Ascending aorta (tissue), 2 donors: ENCODE data around the gene ARL6IP4. TPM values are rescaled to one million over a fixed set of nuclear protein-coding genes. Genes with fewer than 3 reads are reported as not detected.

ENCODE experiments used
- DNase-seq, 2 donors: peaks; one replicate each; pipeline ENCODE4 v3.0.0-alpha.2; 2019; ENCODE audit warnings: low spot score in 2 of 2
- H3K27ac ChIP-seq, 2 donors: fragments of 200-600 bp; sonication (generic); one replicate each; pipeline ENCODE4 v1.5.1; 2016 to 2017; ENCODE audit warnings: mild to moderate bottlenecking in 1 of 2
- H3K27me3 ChIP-seq: fragments of 200-600 bp; sonication (generic); one replicate; pipeline ENCODE4 v1.5.1; 2017
- H3K36me3 ChIP-seq, 2 donors: fragments of 200-600 bp; sonication (generic); one replicate each; pipeline ENCODE4 v1.5.1; 2016
- H3K4me1 ChIP-seq, 2 donors: fragments of 200-600 bp; sonication (generic); one replicate each; pipeline ENCODE4 v1.5.1; 2016 to 2017; ENCODE audit warnings: mild to moderate bottlenecking in 1 of 2
- H3K4me3 ChIP-seq, 2 donors: fragments of 200-600 bp; sonication (generic); one replicate each; pipeline ENCODE4 v1.5.1; 2016 to 2017; ENCODE audit warnings: mild to moderate bottlenecking in 1 of 2
- H3K9me3 ChIP-seq, 2 donors: fragments of 200-600 bp; sonication (generic); one replicate each; pipeline ENCODE4 v1.5.1; 2016
- CTCF ChIP-seq, 3 experiments: fragments of 200-600 bp in 2 of 3; fragments of 450-650 bp in 1 of 3; sonication (generic) in 2 of 3; IDR thresholded peaks; one replicate each; pipeline ENCODE4 v1.5.1; 2016 to 2019; ENCODE audit warnings: antibody characterized with exemption in 3 of 3, mild to moderate bottlenecking in 1 of 3, moderate library complexity in 1 of 3
- intact Hi-C: fragments of 100-400 bp; cut with DNase I; formaldehyde crosslinking; loops from one replicate; pipeline ENCODE4 v1.15.1; 2023
- total RNA-seq: library from RNA; depleted of rRNA; stranded (reverse); fragments of >200 nt; gene quantifications from one replicate; pipeline ENCODE4 v1.1.0, GENCODE V29; 2016

ARL6IP4 gene
- total RNA-seq, 1 donor from 2014 or later: 197 TPM

GRCh38 chr12:122991623-122992275, 11.3 kb downstream of the ARL6IP4 start:
- H3K4me1 ChIP-seq: no peaks in the 10 kb centered on the region
- no peaks in the 10 kb centered on the region for H3K9me3 ChIP-seq
- TF ChIP-seq CTCF (IDR thresholded peaks at IDR 0.05): no peak
- no peak overlapping the region for H3K27ac ChIP-seq
- H3K36me3 ChIP-seq: peaks cover 18 to 19% of the 10 kb centered on the region in 2 donors
- no peak overlapping the region for H3K4me3 ChIP-seq
- H3K27me3 ChIP-seq: no peaks in the 10 kb centered on the region
- DNase-seq: no peak
- intact Hi-C loops: no loop called here

- no peak for DNase-seq
- no peaks in the 10 kb centered on the region for H3K9me3 ChIP-seq
- H3K27me3 ChIP-seq: no peaks in the 10 kb centered on the region
- intact Hi-C loops: no loop called here
- no peaks in the 10 kb centered on the region for H3K4me1 ChIP-seq
- no peak overlapping the region for H3K27ac ChIP-seq
- no peak overlapping the region for H3K4me3 ChIP-seq
- H3K36me3 ChIP-seq: peaks cover 16 to 19% of the 10 kb centered on the region in 2 donors
- TF ChIP-seq CTCF (IDR thresholded peaks at IDR 0.05): no peak
Observed at GRCh38 chr12:122992386-122992785, 11.9 kb downstream of the ARL6IP4 start.

GRCh38 chr12:122994140-122994675, 13.7 kb downstream of the ARL6IP4 start:
- DNase-seq: no peak
- Histone ChIP-seq H3K9me3 (no peaks in the 10 kb centered on the region), H3K36me3 (peaks cover 9 to 14% of the 10 kb centered on the region in 2 donors), H3K27me3 (no peaks in the 10 kb centered on the region), H3K27ac (no peak overlapping the region), H3K4me3 (no peak overlapping the region), H3K4me1 (no peaks in the 10 kb centered on the region)
- intact Hi-C loops: no loop called here
- TF ChIP-seq CTCF (IDR thresholded peaks at IDR 0.05): no peak

- no peaks in the 10 kb centered on the region for H3K9me3 ChIP-seq
- DNase-seq: no peak
- H3K27me3 ChIP-seq: no peaks in the 10 kb centered on the region
- peaks cover 9 to 14% of the 10 kb centered on the region in 2 donors for H3K36me3 ChIP-seq
- H3K27ac ChIP-seq: no peak overlapping the region
- TF ChIP-seq CTCF (IDR thresholded peaks at IDR 0.05): no peak
- intact Hi-C loops: no loop called here
- no peak overlapping the region for H3K4me3 ChIP-seq
- H3K4me1 ChIP-seq: no peaks in the 10 kb centered on the region
Observed at GRCh38 chr12:122994781-122995502, 14.5 kb downstream of the ARL6IP4 start.

GRCh38 chr12:122995503-122996187, 15.2 kb downstream of the ARL6IP4 start:
- no peaks in the 10 kb centered on the region for H3K27me3 ChIP-seq
- no peak for TF ChIP-seq CTCF (IDR thresholded peaks at IDR 0.05)
- DNase-seq: no peak
- peaks cover 8 to 9% of the 10 kb centered on the region in 2 donors for H3K36me3 ChIP-seq
- H3K27ac ChIP-seq: no peak overlapping the region
- H3K4me1 ChIP-seq: no peaks in the 10 kb centered on the region
- no peak overlapping the region for H3K4me3 ChIP-seq
- intact Hi-C loops: no loop called here
- H3K9me3 ChIP-seq: no peaks in the 10 kb centered on the region
